CD4-positive, alpha-beta T cell treated with Interleukin-2 at 100 ng/mL for 4 hours (primary cell): ENCODE data around the gene CCNK.

Source experiments
- DNase-seq: peaks from one replicate; pipeline ENCODE4 v3.0.0-alpha.2; 2020; ENCODE audit warnings: low spot score

Gene CCNK

GRCh38 chr14:99552572-99553216 is 71.5 kb downstream of the CCNK start:
- no peak for DNase-seq

- DNase-seq = no peak
Observed at GRCh38 chr14:99554184-99554583, 73.0 kb downstream of the CCNK start.

- DNase-seq = no peak
Observed at GRCh38 chr14:99554757-99555531, 73.7 kb downstream of the CCNK start.

- DNase-seq = no peak
Observed at GRCh38 chr14:99556134-99556791, 75.1 kb downstream of the CCNK start.

GRCh38 chr14:99559286-99559990 is 78.2 kb downstream of the CCNK start:
- no peak for DNase-seq

GRCh38 chr14:99560403-99560802 is 79.2 kb downstream of the CCNK start:
- DNase-seq = no peak

GRCh38 chr14:99560922-99561683 is 79.9 kb downstream of the CCNK start:
- DNase-seq = no peak

- DNase-seq = no peak
Observed at GRCh38 chr14:99561864-99562263, 80.7 kb downstream of the CCNK start.
